ENCODE results near the gene CDRT4. TPM values are rescaled to one million over a fixed set of nuclear protein-coding genes. Genes with fewer than 3 reads are reported as not detected.

Gene CDRT4
- total and polyA plus RNA-seq, 2 experiments from 2014 or later, result 6.5 to 13.0 TPM

GRCh38 chr17:15469260-15469659 is 1.8 kb upstream of the CDRT4 start (continued):
- TF ChIP-seq REST (IDR thresholded peaks at IDR 0.05; ENCODE audit: unreplicated experiment), result no peak
- TF ChIP-seq NANOG (IDR thresholded peaks at IDR 0.05; ENCODE audit: borderline replicate concordance), result no peak
- TF ChIP-seq EZH2 (IDR thresholded peaks at IDR 0.05; ENCODE audit: low read depth, unreplicated experiment), result no peak
- TF ChIP-seq STAT1 (IDR thresholded peaks at IDR 0.05; ENCODE audit: unreplicated experiment), result no peak
- no peak for TF ChIP-seq ZNF114 (CRISPR knock-in tag; IDR thresholded peaks at IDR 0.05)
- TF ChIP-seq, protein P1, sequence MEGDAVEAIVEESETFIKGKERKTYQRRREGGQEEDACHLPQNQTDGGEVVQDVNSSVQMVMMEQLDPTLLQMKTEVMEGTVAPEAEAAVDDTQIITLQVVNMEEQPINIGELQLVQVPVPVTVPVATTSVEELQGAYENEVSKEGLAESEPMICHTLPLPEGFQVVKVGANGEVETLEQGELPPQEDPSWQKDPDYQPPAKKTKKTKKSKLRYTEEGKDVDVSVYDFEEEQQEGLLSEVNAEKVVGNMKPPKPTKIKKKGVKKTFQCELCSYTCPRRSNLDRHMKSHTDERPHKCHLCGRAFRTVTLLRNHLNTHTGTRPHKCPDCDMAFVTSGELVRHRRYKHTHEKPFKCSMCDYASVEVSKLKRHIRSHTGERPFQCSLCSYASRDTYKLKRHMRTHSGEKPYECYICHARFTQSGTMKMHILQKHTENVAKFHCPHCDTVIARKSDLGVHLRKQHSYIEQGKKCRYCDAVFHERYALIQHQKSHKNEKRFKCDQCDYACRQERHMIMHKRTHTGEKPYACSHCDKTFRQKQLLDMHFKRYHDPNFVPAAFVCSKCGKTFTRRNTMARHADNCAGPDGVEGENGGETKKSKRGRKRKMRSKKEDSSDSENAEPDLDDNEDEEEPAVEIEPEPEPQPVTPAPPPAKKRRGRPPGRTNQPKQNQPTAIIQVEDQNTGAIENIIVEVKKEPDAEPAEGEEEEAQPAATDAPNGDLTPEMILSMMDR (conservative IDR thresholded peaks at IDR 0.05; ENCODE audit: low read depth in 2 of 2), result no peak
- no peak for TF ChIP-seq EZH2phosphoT487 (IDR thresholded peaks at IDR 0.05; ENCODE audit: unreplicated experiment)

- Histone ChIP-seq H3K79me2 (replicated peaks; ENCODE audit: insufficient read depth) (no peaks in the 10 kb centered on the region), H3K4me2 (no peak overlapping the region), H3F3A (replicated peaks; ENCODE audit: low read depth) (0 out of 2 replicates have a peak, but pooled peaks cover 4% of the 10 kb centered on the region), H3K27me3 (ENCODE audit: insufficient read depth) (no peaks in the 10 kb centered on the region), H2AFZ (no peak overlapping the region), H3K27ac (ENCODE audit: low read depth) (no peak overlapping the region), H3K4me1 (ENCODE audit: insufficient read depth) (peaks cover 9% of the 10 kb centered on the region), H3K9me2 (ENCODE audit: insufficient read depth) (0 out of 2 replicates have a peak, but pooled peaks cover 3% of the 10 kb centered on the region), H3K4me3 (no peak overlapping the region), H3K36me3 (ENCODE audit: insufficient read depth) (no peaks in the 10 kb centered on the region), H4K20me1 (replicated peaks; ENCODE audit: insufficient read depth) (no peaks in the 10 kb centered on the region)
- no peak for ATAC-seq
- no peak for DNase-seq (ENCODE audit: low spot score)
- Mint-ChIP-seq H3K4me3 (no peak overlapping the region), H3K4me1 (peaks cover 9% of the 10 kb centered on the region), H3K9me3 (no peaks in the 10 kb centered on the region), H3K36me3 (ENCODE audit: low read depth) (peaks cover 5% of the 10 kb centered on the region; the same call in 1 of the 3 replicates), H3K27ac (no peak overlapping the region), H3K27me3 (ENCODE audit: insufficient read depth, low read depth, poor library complexity) (peaks cover 5% of the 10 kb centered on the region)
- TF ChIP-seq, protein P2, sequence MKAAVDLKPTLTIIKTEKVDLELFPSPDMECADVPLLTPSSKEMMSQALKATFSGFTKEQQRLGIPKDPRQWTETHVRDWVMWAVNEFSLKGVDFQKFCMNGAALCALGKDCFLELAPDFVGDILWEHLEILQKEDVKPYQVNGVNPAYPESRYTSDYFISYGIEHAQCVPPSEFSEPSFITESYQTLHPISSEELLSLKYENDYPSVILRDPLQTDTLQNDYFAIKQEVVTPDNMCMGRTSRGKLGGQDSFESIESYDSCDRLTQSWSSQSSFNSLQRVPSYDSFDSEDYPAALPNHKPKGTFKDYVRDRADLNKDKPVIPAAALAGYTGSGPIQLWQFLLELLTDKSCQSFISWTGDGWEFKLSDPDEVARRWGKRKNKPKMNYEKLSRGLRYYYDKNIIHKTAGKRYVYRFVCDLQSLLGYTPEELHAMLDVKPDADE (IDR thresholded peaks at IDR 0.05), result no peak
- TF ChIP-seq JUNB (IDR thresholded peaks at IDR 0.05; ENCODE audit: unreplicated experiment) (no peak), POLR2AphosphoS5 (IDR thresholded peaks at IDR 0.05; ENCODE audit: low read depth) (no peak), CREB1 (CRISPR knock-in tag; IDR thresholded peaks at IDR 0.05; ENCODE audit: low read depth) (no peak), STAT1 (IDR thresholded peaks at IDR 0.05; ENCODE audit: unreplicated experiment) (no peak), ZNF331 (CRISPR knock-in tag; IDR thresholded peaks at IDR 0.05; ENCODE audit: low read depth) (no peak), REST (IDR thresholded peaks at IDR 0.05; ENCODE audit: unreplicated experiment) (no peak), NANOG (IDR thresholded peaks at IDR 0.05; ENCODE audit: borderline replicate concordance) (no peak), EZH2phosphoT487 (IDR thresholded peaks at IDR 0.05; ENCODE audit: unreplicated experiment) (no peak), EZH2 (IDR thresholded peaks at IDR 0.05; ENCODE audit: low read depth, unreplicated experiment) (no peak)
- TF ChIP-seq, protein P1 (conservative IDR thresholded peaks at IDR 0.05; ENCODE audit: low read depth in 2 of 2), result no peak
These were observed 705 bp upstream of the CDRT4 start for GRCh38 chr17:15468126-15468525.

All from GM23338 (cell line).